ENCODE data around the gene FHOD3.

FHOD3 gene

GRCh38 chr18:36378205-36378604, 80.7 kb downstream of the FHOD3 start:
- no peak for DNase-seq (ENCODE audit: insufficient read length, low spot score)
- no peak for FAIRE-seq

- no peak for DNase-seq (ENCODE audit: insufficient read length, low spot score)
- no peak for FAIRE-seq
These were observed 82.0 kb downstream of the FHOD3 start for GRCh38 chr18:36379435-36379984.

GRCh38 chr18:36380173-36380827, 82.8 kb downstream of the FHOD3 start:
- no peak for DNase-seq (ENCODE audit: insufficient read length, low spot score)
- no peak for FAIRE-seq

- no peak for DNase-seq (ENCODE audit: insufficient read length, low spot score)
- no peak for FAIRE-seq
These were observed 83.6 kb downstream of the FHOD3 start for GRCh38 chr18:36381075-36381474.

GRCh38 chr18:36382854-36383253, 85.3 kb downstream of the FHOD3 start:
- no peak for FAIRE-seq
- no peak for DNase-seq (ENCODE audit: insufficient read length, low spot score)

GRCh38 chr18:36386150-36386920, 88.8 kb downstream of the FHOD3 start:
- no peak for DNase-seq (ENCODE audit: insufficient read length, low spot score)

GRCh38 chr18:36387310-36387709, 89.8 kb downstream of the FHOD3 start:
- no peak for DNase-seq (ENCODE audit: insufficient read length, low spot score)
- no peak for FAIRE-seq

More at GRCh38 chr18:36386150-36386920, 88.8 kb downstream of the FHOD3 start:
- no peak for FAIRE-seq

- FAIRE-seq (no peak), DNase-seq (ENCODE audit: insufficient read length, low spot score) (no peak)
These were observed 90.8 kb downstream of the FHOD3 start for GRCh38 chr18:36388310-36388709.

- DNase-seq (ENCODE audit: insufficient read length, low spot score) (no peak), FAIRE-seq (no peak)
These were observed 91.5 kb downstream of the FHOD3 start for GRCh38 chr18:36389027-36389426.

- DNase-seq (ENCODE audit: insufficient read length, low spot score) (no peak), FAIRE-seq (no peak)
These were observed 92.5 kb downstream of the FHOD3 start for GRCh38 chr18:36389811-36390581.

GRCh38 chr18:36391426-36392145, 94.1 kb downstream of the FHOD3 start:
- no peak for FAIRE-seq
- no peak for DNase-seq (ENCODE audit: insufficient read length, low spot score)

GRCh38 chr18:36392164-36392978, 94.9 kb downstream of the FHOD3 start:
- no peak for FAIRE-seq

GRCh38 chr18:36392979-36393287, 95.4 kb downstream of the FHOD3 start:
- no peak for DNase-seq (ENCODE audit: insufficient read length, low spot score)
- no peak for FAIRE-seq

More at GRCh38 chr18:36392164-36392978, 94.9 kb downstream of the FHOD3 start:
- DNase-seq (ENCODE audit: insufficient read length, low spot score), result no peak

- FAIRE-seq (no peak), DNase-seq (ENCODE audit: insufficient read length, low spot score) (no peak)
These were observed 97.0 kb downstream of the FHOD3 start for GRCh38 chr18:36394486-36394885.

- no peak for DNase-seq (ENCODE audit: insufficient read length, low spot score)
- FAIRE-seq, result no peak
These were observed 98.7 kb downstream of the FHOD3 start for GRCh38 chr18:36396190-36396589.

- FAIRE-seq, result no peak
These were observed 99.5 kb downstream of the FHOD3 start for GRCh38 chr18:36397033-36397432.

GRCh38 chr18:36398419-36398818, 100.9 kb downstream of the FHOD3 start:
- DNase-seq (ENCODE audit: insufficient read length, low spot score) (no peak), FAIRE-seq (no peak)

More at GRCh38 chr18:36397033-36397432, 99.5 kb downstream of the FHOD3 start:
- DNase-seq (ENCODE audit: insufficient read length, low spot score), result no peak

- DNase-seq (ENCODE audit: insufficient read length, low spot score) (no peak), FAIRE-seq (no peak)
These were observed 101.5 kb downstream of the FHOD3 start for GRCh38 chr18:36399055-36399454.

GRCh38 chr18:36401462-36401861, 103.9 kb downstream of the FHOD3 start:
- DNase-seq (ENCODE audit: insufficient read length, low spot score) (no peak), FAIRE-seq (no peak)
